Neutrophil (primary cell): ENCODE results near the gene LCE3D.
"Not testable (repeated sequence)": the region's sequence is repeated elsewhere in the genome, so short reads cannot be mapped to it uniquely, and the experiment has no call there.

Experiments
- H3K27ac ChIP-seq: fragments of 200-600 bp; sonication (generic); 2 replicates; pipeline ENCODE4 v1.5.1; 2016; ENCODE audit warnings: mild to moderate bottlenecking, moderate library complexity
- H3K27me3 ChIP-seq: fragments of 200-600 bp; sonication (generic); 2 replicates; pipeline ENCODE4 v1.6.0; 2016; ENCODE audit warnings: mild to moderate bottlenecking
- H3K36me3 ChIP-seq: fragments of 200-600 bp; sonication (generic); 2 replicates; pipeline ENCODE4 v1.5.1; 2017
- H3K4me1 ChIP-seq, 2 experiments: fragments of 200-600 bp in 1 of 2; sonication (generic) in 1 of 2; 1 replicate in 1 of 2; 2 replicates in 1 of 2; pipeline versions ENCODE4 v1.5.1 to v1.6.1; 2013 to 2016; ENCODE audit warnings: low read depth in 1 of 2, low read length in 1 of 2, mild to moderate bottlenecking in 1 of 2, moderate library complexity in 1 of 2; ENCODE audit not compliant: control insufficient read depth in 1 of 2, insufficient read depth in 1 of 2
- H3K4me3 ChIP-seq, 2 experiments: fragments of 200-600 bp in 1 of 2; sonication (generic) in 1 of 2; 1 replicate in 1 of 2; 2 replicates in 1 of 2; pipeline ENCODE4 v1.5.1; 2013 to 2016; ENCODE audit warnings: low read depth in 1 of 2, low read length in 1 of 2, mild to moderate bottlenecking in 1 of 2, moderate library complexity in 1 of 2
- H3K9me3 ChIP-seq: fragments of 200-600 bp; sonication (generic); 2 replicates; pipeline ENCODE4 v1.5.1; 2016
- TF ChIP-seq, protein P1 (sequence below): fragments of 200-600 bp; sonication (generic); IDR thresholded peaks from 2 replicates; pipeline ENCODE4 v1.5.1; 2016; ENCODE audit warnings: antibody characterized with exemption

Gene LCE3D

DNA sequence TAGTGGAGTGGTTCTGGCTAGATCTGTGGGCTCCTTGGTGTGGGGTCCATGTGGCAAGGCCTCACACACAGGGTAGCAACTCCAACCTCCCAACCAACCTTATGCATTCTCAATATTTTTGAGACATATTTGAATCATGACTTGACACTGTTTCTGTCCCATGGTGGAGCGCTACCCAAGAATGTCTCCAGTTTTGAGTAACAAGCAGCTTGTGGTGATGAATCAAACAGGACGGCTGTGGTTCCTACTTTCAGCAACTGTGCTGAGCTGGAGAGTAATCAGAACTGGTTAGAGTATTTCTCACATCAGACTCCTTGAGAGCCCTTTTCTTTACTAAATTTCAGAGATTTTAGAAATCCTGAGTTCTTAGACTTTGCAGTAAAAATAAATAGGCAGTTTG, 3.1 kb downstream of the LCE3D start:
- no peak overlapping the region for H3K27ac ChIP-seq
- H3K9me3 ChIP-seq, result no peaks in the 10 kb centered on the region
- H3K4me1 ChIP-seq, result no peaks in the 10 kb centered on the region
- TF ChIP-seq, protein P1, sequence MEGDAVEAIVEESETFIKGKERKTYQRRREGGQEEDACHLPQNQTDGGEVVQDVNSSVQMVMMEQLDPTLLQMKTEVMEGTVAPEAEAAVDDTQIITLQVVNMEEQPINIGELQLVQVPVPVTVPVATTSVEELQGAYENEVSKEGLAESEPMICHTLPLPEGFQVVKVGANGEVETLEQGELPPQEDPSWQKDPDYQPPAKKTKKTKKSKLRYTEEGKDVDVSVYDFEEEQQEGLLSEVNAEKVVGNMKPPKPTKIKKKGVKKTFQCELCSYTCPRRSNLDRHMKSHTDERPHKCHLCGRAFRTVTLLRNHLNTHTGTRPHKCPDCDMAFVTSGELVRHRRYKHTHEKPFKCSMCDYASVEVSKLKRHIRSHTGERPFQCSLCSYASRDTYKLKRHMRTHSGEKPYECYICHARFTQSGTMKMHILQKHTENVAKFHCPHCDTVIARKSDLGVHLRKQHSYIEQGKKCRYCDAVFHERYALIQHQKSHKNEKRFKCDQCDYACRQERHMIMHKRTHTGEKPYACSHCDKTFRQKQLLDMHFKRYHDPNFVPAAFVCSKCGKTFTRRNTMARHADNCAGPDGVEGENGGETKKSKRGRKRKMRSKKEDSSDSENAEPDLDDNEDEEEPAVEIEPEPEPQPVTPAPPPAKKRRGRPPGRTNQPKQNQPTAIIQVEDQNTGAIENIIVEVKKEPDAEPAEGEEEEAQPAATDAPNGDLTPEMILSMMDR, result no peak
- no peaks in the 10 kb centered on the region for H3K36me3 ChIP-seq
- H3K27me3 ChIP-seq, result peaks cover 7% of the 10 kb centered on the region
- no peak overlapping the region for H3K4me3 ChIP-seq

DNA sequence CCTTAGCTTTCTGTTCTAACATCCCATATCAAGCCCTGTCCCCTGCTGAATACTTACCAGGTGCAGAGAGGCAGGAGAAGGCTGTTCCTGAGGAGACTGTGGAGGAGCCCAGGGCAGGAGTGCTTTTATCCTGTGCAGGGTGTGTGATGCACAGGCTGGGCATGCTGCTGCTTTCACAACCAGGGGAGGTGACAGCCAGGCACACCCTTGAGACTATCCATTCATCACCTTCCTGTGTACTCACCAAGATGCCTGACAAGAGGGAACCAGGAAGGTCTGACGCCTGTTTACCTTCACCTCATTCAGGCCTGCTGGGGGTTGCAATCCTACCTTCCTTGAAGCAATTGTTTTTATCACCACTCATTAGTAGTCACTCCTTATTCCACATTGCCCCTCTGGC, 13.6 kb downstream of the LCE3D start, which contains the start of gene LCE3E:
LCE3E (minus strand) TSS at position 100 of the 400 bp plus-strand sequence. CDS start 572 bp downstream, outside the sequence.
- TF ChIP-seq, protein P1, result no peak
- H3K27me3 ChIP-seq, result no peaks in the 10 kb centered on the region
- no peaks in the 10 kb centered on the region for H3K9me3 ChIP-seq
- H3K36me3 ChIP-seq, result no peaks in the 10 kb centered on the region
- H3K4me3 ChIP-seq, result no peak within 1 kb of the TSS
- H3K4me1 ChIP-seq, result no peaks in the 10 kb centered on the region
- no peak within 1 kb of the TSS for H3K27ac ChIP-seq

DNA sequence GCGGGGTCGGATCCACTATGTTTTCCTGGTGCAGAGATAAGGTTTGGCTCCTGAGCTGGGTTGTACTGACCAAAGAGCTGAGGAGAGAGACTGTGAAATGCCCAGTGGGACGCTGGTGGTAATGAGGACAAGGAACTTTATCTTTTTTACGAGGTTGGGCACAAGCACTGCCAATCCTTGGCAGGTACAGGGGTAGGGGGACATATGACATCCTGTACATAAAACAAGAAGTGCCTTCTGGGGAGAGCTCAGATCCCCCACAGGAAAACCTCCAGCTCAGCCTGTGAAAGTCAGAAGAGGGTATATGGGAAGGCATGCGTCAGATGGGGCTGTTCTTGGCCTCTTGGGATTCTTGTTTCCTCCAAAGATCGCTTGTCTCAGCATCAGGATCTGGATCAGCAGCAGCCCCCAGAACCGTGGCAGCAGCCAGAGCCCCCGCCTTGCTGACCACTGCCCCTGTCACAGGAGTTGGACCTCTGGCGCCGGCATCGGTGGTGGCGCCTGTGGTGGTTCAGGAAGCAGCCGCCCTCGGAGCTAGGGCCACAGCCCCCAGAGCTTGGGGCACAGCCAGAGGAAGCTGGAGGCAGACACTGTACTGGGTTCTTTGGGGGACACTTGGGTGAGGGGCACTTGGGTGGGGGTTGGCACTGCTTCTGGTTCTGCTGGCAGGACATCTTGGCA, 14.6 kb downstream of the LCE3D start:
- H3K27ac ChIP-seq, result no peak overlapping the region
- TF ChIP-seq, protein P1, result no peak
- H3K27me3 ChIP-seq, result no peaks in the 10 kb centered on the region
- H3K4me1 ChIP-seq, result no peaks in the 10 kb centered on the region
- no peak overlapping the region for H3K4me3 ChIP-seq
- H3K9me3 ChIP-seq, result no peaks in the 10 kb centered on the region
- no peaks in the 10 kb centered on the region for H3K36me3 ChIP-seq

DNA sequence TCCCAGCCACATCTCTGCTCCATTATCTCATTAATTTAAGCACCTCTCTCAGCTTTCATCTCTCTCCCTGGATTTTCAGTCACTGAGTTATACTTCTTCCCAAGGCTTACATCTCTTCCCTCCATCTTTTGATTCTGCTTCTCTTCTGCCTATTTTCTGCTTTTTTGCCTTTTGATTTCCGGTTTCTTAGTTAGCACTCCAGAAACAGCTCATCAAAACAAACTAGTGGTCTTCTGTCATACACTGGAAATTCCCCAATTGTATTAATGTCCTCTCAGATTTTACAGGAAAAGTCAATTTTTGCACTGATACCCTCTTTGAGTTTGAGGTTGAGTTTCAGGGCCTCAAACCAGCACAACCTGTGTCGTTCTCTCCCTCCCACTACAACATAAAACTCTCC, 15.2 kb downstream of the LCE3D start:
- TF ChIP-seq, protein P1, result no peak
- no peaks in the 10 kb centered on the region for H3K4me1 ChIP-seq
- H3K36me3 ChIP-seq, result no peaks in the 10 kb centered on the region
- no peaks in the 10 kb centered on the region for H3K9me3 ChIP-seq
- no peak overlapping the region for H3K27ac ChIP-seq
- H3K27me3 ChIP-seq, result no peaks in the 10 kb centered on the region
- H3K4me3 ChIP-seq, result no peak overlapping the region

DNA sequence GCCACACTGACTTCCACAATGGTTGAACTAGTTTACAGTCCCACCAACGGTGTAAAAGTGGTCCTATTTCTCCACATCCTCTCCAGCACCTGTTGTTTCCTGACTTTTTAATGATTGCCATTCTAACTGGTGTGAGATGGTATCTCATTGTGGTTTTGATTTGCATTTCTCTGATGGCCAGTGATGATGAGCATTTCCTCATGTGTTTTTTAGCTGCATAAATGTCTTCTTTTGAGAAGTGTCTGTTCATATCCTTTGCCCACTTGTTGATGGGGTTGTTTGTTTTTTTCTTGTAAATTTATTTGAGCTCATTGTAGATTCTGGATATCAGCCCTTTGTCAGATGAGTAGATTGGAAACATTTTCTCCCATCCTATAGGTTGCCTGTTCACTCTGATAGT, 32.0 kb downstream of the LCE3D start:
- not testable (repeated sequence) for H3K27me3 ChIP-seq, H3K27ac ChIP-seq, H3K36me3 ChIP-seq, H3K9me3 ChIP-seq, H3K4me1 ChIP-seq, H3K4me3 ChIP-seq

DNA sequence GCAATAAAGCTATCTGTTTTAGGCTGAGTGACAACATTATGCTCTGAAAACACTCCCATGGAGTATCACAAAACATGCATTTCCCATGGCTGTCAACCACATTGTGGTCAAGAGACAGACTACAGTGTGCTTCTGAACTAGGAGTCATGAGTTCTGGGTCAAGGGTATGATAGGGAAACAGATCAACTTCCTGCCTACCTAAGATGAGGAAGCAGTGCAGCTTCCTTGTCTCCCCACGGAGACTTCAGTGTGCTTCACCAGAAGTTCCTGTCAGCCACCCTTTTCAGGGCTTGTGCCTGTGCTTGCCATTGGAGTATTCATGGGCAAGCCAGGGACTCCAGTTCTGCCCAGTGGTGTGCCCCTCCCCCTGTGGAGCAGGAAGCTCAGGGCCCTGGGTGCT, 33.6 kb downstream of the LCE3D start:
- peaks cover 8% of the 10 kb centered on the region for H3K27me3 ChIP-seq
- H3K36me3 ChIP-seq, result no peaks in the 10 kb centered on the region
- H3K9me3 ChIP-seq, result no peaks in the 10 kb centered on the region
- H3K4me3 ChIP-seq, result no peak overlapping the region
- TF ChIP-seq, protein P1, result no peak
- no peak overlapping the region for H3K27ac ChIP-seq
- no peaks in the 10 kb centered on the region for H3K4me1 ChIP-seq
